ENCODE data around the gene FZD2.

The FZD2 gene

GRCh38 chr17:44539673-44540072 lies 17.6 kb upstream of the FZD2 start:
- Histone ChIP-seq H3K18ac (ENCODE audit: low read length) (no peak overlapping the region), H2BK120ac (ENCODE audit: insufficient read depth, low read length, poor library complexity) (peak overlapping the region; percentile 33), H3K23ac (ENCODE audit: low read length) (no peak overlapping the region), H3K27me3 (ENCODE audit: insufficient read depth, low read length) (no peaks in the 10 kb centered on the region), H2AK5ac (ENCODE audit: low read length) (no peak overlapping the region), H3K9ac (ENCODE audit: low read length) (no peak overlapping the region), H2BK5ac (ENCODE audit: low read depth, low read length, poor library complexity) (peak overlapping the region; percentile 28), H3K36me3 (ENCODE audit: control insufficient read depth in 1 of 2, insufficient read depth in 2 of 2, low read length in 2 of 2) (no peaks in the 10 kb centered on the region), H3K79me2 (ENCODE audit: control insufficient read depth, insufficient read depth, low read length, poor library complexity) (peaks cover 2% of the 10 kb centered on the region), H2BK12ac (ENCODE audit: low read length) (peak overlapping the region; percentile 19), H3K4me2 (ENCODE audit: low read length) (peak overlapping the region; percentile 34), H4K91ac (ENCODE audit: low read depth, low read length) (peak overlapping the region; percentile 50), H3K14ac (ENCODE audit: low read length) (no peak overlapping the region), H3K79me1 (ENCODE audit: low read length) (peaks cover 35% of the 10 kb centered on the region), H2AFZ (ENCODE audit: insufficient read depth, low read length, poor library complexity) (no peak overlapping the region), H3K27ac (ENCODE audit: low read depth, low read length) (no peak overlapping the region), H4K12ac (ENCODE audit: low read depth, low read length) (no peak overlapping the region), H3K4ac (ENCODE audit: low read depth, low read length) (no peak overlapping the region), H3K4me3 (ENCODE audit: low read depth, low read length) (no peak overlapping the region), H3K9me3 (ENCODE audit: insufficient read depth, low read depth, low read length) (no peaks in the 10 kb centered on the region), H4K8ac (ENCODE audit: low read depth, low read length) (no peak overlapping the region), H3K4me1 (ENCODE audit: control insufficient read depth in 1 of 2, insufficient read depth in 2 of 2, low read length in 2 of 2) (peaks cover 27 to 51% of the 10 kb centered on the region in 2 experiments)
- WGBS (ENCODE audit: extremely low coverage, insufficient coverage, insufficient read length): no CpG with 5 or more reads among the region's 15 CpGs
- DNase-seq: no peak

- Histone ChIP-seq H2AK5ac (ENCODE audit: low read length) (peak overlapping the region; percentile 7), H4K91ac (ENCODE audit: low read depth, low read length) (peak overlapping the region; percentile 50), H3K18ac (ENCODE audit: low read length) (no peak overlapping the region), H3K4ac (ENCODE audit: low read depth, low read length) (no peak overlapping the region), H3K36me3 (ENCODE audit: control insufficient read depth in 1 of 2, insufficient read depth in 2 of 2, low read length in 2 of 2) (no peaks in the 10 kb centered on the region), H4K12ac (ENCODE audit: low read depth, low read length) (no peak overlapping the region), H3K79me1 (ENCODE audit: low read length) (peaks cover 37% of the 10 kb centered on the region), H3K79me2 (ENCODE audit: control insufficient read depth, insufficient read depth, low read length, poor library complexity) (peaks cover 2% of the 10 kb centered on the region), H3K4me1 (ENCODE audit: control insufficient read depth in 1 of 2, insufficient read depth in 2 of 2, low read length in 2 of 2) (peaks cover 28 to 53% of the 10 kb centered on the region in 2 experiments), H3K27ac (ENCODE audit: low read depth, low read length) (no peak overlapping the region), H2BK120ac (ENCODE audit: insufficient read depth, low read length, poor library complexity) (peak overlapping the region; percentile 8), H3K14ac (ENCODE audit: low read length) (no peak overlapping the region), H4K8ac (ENCODE audit: low read depth, low read length) (no peak overlapping the region), H3K27me3 (ENCODE audit: insufficient read depth, low read length) (no peaks in the 10 kb centered on the region), H3K4me2 (ENCODE audit: low read length) (no peak overlapping the region), H3K9ac (ENCODE audit: low read length) (no peak overlapping the region), H2BK12ac (ENCODE audit: low read length) (no peak overlapping the region), H3K23ac (ENCODE audit: low read length) (no peak overlapping the region), H2BK5ac (ENCODE audit: low read depth, low read length, poor library complexity) (peak overlapping the region; percentile 28), H3K9me3 (ENCODE audit: insufficient read depth, low read depth, low read length) (no peaks in the 10 kb centered on the region), H2AFZ (ENCODE audit: insufficient read depth, low read length, poor library complexity) (no peak overlapping the region), H3K4me3 (ENCODE audit: low read depth, low read length) (no peak overlapping the region)
- no CpG with 5 or more reads among the region's 11 CpGs for WGBS (ENCODE audit: extremely low coverage, insufficient coverage, insufficient read length)
- no peak for DNase-seq
Measured at GRCh38 chr17:44540246-44541084, 16.8 kb upstream of the FZD2 start.

- Histone ChIP-seq H3K79me2 (ENCODE audit: control insufficient read depth, insufficient read depth, low read length, poor library complexity) (peaks cover 2% of the 10 kb centered on the region), H3K4me3 (ENCODE audit: low read depth, low read length) (no peak overlapping the region), H4K8ac (ENCODE audit: low read depth, low read length) (peak overlapping the region; percentile 63), H2BK5ac (ENCODE audit: low read depth, low read length, poor library complexity) (peak overlapping the region; percentile 84), H3K9ac (ENCODE audit: low read length) (no peak overlapping the region), H3K4me1 (ENCODE audit: control insufficient read depth in 1 of 2, insufficient read depth in 2 of 2, low read length in 2 of 2) (peaks cover 28 to 46% of the 10 kb centered on the region in 2 experiments), H3K36me3 (ENCODE audit: control insufficient read depth in 1 of 2, insufficient read depth in 2 of 2, low read length in 2 of 2) (no peaks in the 10 kb centered on the region), H4K12ac (ENCODE audit: low read depth, low read length) (peak overlapping the region; percentile 61), H4K91ac (ENCODE audit: low read depth, low read length) (peak overlapping the region; percentile 94), H3K14ac (ENCODE audit: low read length) (peak overlapping the region; percentile 94), H2BK12ac (ENCODE audit: low read length) (peak overlapping the region; percentile 96), H3K27ac (ENCODE audit: low read depth, low read length) (peak overlapping the region; percentile 67), H3K9me3 (ENCODE audit: insufficient read depth, low read depth, low read length) (no peaks in the 10 kb centered on the region), H3K4ac (ENCODE audit: low read depth, low read length) (peak overlapping the region; percentile 82), H3K27me3 (ENCODE audit: insufficient read depth, low read length) (no peaks in the 10 kb centered on the region), H3K18ac (ENCODE audit: low read length) (peak overlapping the region; percentile 85), H3K23ac (ENCODE audit: low read length) (no peak overlapping the region), H3K79me1 (ENCODE audit: low read length) (peaks cover 29% of the 10 kb centered on the region), H3K4me2 (ENCODE audit: low read length) (no peak overlapping the region), H2AK5ac (ENCODE audit: low read length) (peak overlapping the region; percentile 85), H2AFZ (ENCODE audit: insufficient read depth, low read length, poor library complexity) (peak overlapping the region; percentile 6), H2BK120ac (ENCODE audit: insufficient read depth, low read length, poor library complexity) (peak overlapping the region; percentile 98)
- no peak for DNase-seq
- no CpG with 5 or more reads among the region's 8 CpGs for WGBS (ENCODE audit: extremely low coverage, insufficient coverage, insufficient read length)
Measured at GRCh38 chr17:44541884-44542581, 15.3 kb upstream of the FZD2 start.

- Histone ChIP-seq H3K4me3 (ENCODE audit: low read depth, low read length) (no peak overlapping the region), H3K18ac (ENCODE audit: low read length) (no peak overlapping the region), H4K91ac (ENCODE audit: low read depth, low read length) (peak overlapping the region; percentile 97), H3K14ac (ENCODE audit: low read length) (peak overlapping the region; percentile 10), H3K36me3 (ENCODE audit: control insufficient read depth in 1 of 2, insufficient read depth in 2 of 2, low read length in 2 of 2) (no peaks in the 10 kb centered on the region), H3K9me3 (ENCODE audit: insufficient read depth, low read depth, low read length) (no peaks in the 10 kb centered on the region), H3K9ac (ENCODE audit: low read length) (no peak overlapping the region), H3K4me1 (ENCODE audit: control insufficient read depth in 1 of 2, insufficient read depth in 2 of 2, low read length in 2 of 2) (peaks cover 38 to 58% of the 10 kb centered on the region in 2 experiments), H2BK5ac (ENCODE audit: low read depth, low read length, poor library complexity) (peak overlapping the region; percentile 87), H4K12ac (ENCODE audit: low read depth, low read length) (peak overlapping the region; percentile 49), H3K79me2 (ENCODE audit: control insufficient read depth, insufficient read depth, low read length, poor library complexity) (peaks cover 6% of the 10 kb centered on the region), H3K4ac (ENCODE audit: low read depth, low read length) (peak overlapping the region; percentile 11), H3K4me2 (ENCODE audit: low read length) (peak overlapping the region; percentile 67), H4K8ac (ENCODE audit: low read depth, low read length) (peak overlapping the region; percentile 80), H2BK120ac (ENCODE audit: insufficient read depth, low read length, poor library complexity) (peak overlapping the region; percentile 91), H2BK12ac (ENCODE audit: low read length) (peak overlapping the region; percentile 69), H3K79me1 (ENCODE audit: low read length) (peaks cover 39% of the 10 kb centered on the region), H3K23ac (ENCODE audit: low read length) (no peak overlapping the region), H3K27ac (ENCODE audit: low read depth, low read length) (peak overlapping the region; percentile 99), H2AK5ac (ENCODE audit: low read length) (no peak overlapping the region), H2AFZ (ENCODE audit: insufficient read depth, low read length, poor library complexity) (no peak overlapping the region), H3K27me3 (ENCODE audit: insufficient read depth, low read length) (no peaks in the 10 kb centered on the region)
- peak; percentile 90 to 97 for DNase-seq
- no CpG with 5 or more reads among the region's 5 CpGs for WGBS (ENCODE audit: extremely low coverage, insufficient coverage, insufficient read length)
Measured at GRCh38 chr17:44543213-44543904, 13.9 kb upstream of the FZD2 start.

Data from trophoblast cell (in vitro differentiated cells and primary cell).